Fibroblast of the aortic adventitia (primary cell): ENCODE results near the gene TBC1D4. TPM values are rescaled to one million over a fixed set of nuclear protein-coding genes. Genes with fewer than 3 reads are reported as not detected.
A peak's percentile ranks its signal among the peaks of the same experiment; 100 is the strongest.

ENCODE experiments used
- DNase-seq: peaks from one replicate; pipeline ENCODE4 v3.0.0-alpha.2; 2010; ENCODE audit warnings: low read depth
- H3K4me3 ChIP-seq: 2 replicates; pipeline ENCODE4 v1.5.1; 2011; ENCODE audit warnings: low read depth, mild to moderate bottlenecking, control low read depth, low read length, moderate library complexity
- CTCF ChIP-seq: IDR thresholded peaks from 2 replicates; pipeline ENCODE4 v1.5.1; 2011; ENCODE audit warnings: mild to moderate bottlenecking, low read length, control low read depth, inconsistent platforms; ENCODE audit not compliant: insufficient read depth
- total RNA-seq: library from RNA; depleted of rRNA; stranded (reverse); fragments of >200 nt; gene quantifications from 2 replicates; pipeline ENCODE4 v1.2.3, GENCODE V29; 2012; ENCODE audit warnings: low replicate concordance

The TBC1D4 gene
- total RNA-seq, 1 donor, result 9.5 TPM

- no peak overlapping the region for H3K4me3 ChIP-seq
- peak; percentile 55 for DNase-seq
- TF ChIP-seq CTCF, result no peak
Measured at GRCh38 chr13:75405976-75406703, 75.8 kb downstream of the TBC1D4 start.

- no peak for DNase-seq
- TF ChIP-seq CTCF, result no peak
- no peak overlapping the region for H3K4me3 ChIP-seq
Measured at GRCh38 chr13:75404726-75405125, 77.2 kb downstream of the TBC1D4 start.

DNA sequence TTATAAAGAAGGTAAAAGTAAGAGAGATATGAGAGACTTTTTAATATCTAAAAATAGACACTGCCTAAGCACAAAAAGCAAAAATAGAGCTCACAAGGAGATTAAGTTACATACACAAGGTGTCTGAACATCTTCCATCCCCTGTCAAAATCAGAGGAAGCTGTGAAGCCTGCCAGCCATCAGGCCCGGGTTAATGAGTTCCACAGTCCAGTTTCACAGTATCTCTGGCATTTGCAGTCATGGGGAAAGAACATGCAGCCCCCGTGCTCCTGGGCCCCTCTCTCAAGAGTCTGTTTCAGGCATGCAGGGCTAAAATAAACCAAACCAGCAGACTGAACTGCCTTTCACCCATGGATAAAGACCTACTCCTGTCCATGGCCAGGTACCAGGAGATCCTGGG, 79.2 kb downstream of the TBC1D4 start:
- no peak overlapping the region for H3K4me3 ChIP-seq
- DNase-seq, result no peak
- no peak for TF ChIP-seq CTCF

GRCh38 chr13:75400775-75401174, 81.2 kb downstream of the TBC1D4 start:
- no peak overlapping the region for H3K4me3 ChIP-seq
- TF ChIP-seq CTCF, result no peak
- DNase-seq, result no peak

DNA sequence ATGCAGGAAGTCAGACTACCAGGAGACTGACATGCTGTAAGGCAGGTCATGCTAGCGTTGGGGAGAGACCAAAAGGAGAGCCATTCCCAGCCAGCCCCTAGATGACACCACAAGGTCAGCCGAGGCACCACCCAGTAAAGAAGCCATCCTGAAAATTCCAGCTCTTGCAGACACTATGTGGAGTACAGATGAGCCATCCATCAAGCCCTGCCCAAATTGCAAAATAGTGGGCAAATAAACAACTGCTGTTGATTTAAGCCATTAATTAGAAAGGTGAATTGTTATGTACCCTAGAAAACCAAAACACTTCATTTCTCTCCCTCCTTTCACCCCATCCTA, 82.1 kb downstream of the TBC1D4 start:
- no peak for TF ChIP-seq CTCF
- no peak for DNase-seq
- no peak overlapping the region for H3K4me3 ChIP-seq

GRCh38 chr13:75399168-75399878, 82.6 kb downstream of the TBC1D4 start:
- no peak for TF ChIP-seq CTCF
- no peak for DNase-seq
- H3K4me3 ChIP-seq, result no peak overlapping the region
